Fibroblast of villous mesenchyme (primary cell): ENCODE results near the gene GRSF1. TPM values are rescaled to one million over a fixed set of nuclear protein-coding genes. Genes with fewer than 3 reads are reported as not detected.

ENCODE experiments used
- DNase-seq: peaks from one replicate; pipeline ENCODE4 v3.0.0-alpha.2; 2010; ENCODE audit warnings: low read depth
- H3K4me3 ChIP-seq: 2 replicates; pipeline ENCODE4 v1.5.1; 2011; ENCODE audit warnings: low read depth, mild to moderate bottlenecking, low read length
- total RNA-seq: library from RNA; depleted of rRNA; stranded (reverse); fragments of >200 nt; gene quantifications from 2 replicates; pipeline ENCODE4 v1.2.3, GENCODE V29; 2012
- TF ChIP-seq, protein P1 (sequence below): IDR thresholded peaks from 2 replicates; pipeline ENCODE4 v1.5.1; 2012; ENCODE audit warnings: low read depth, mild to moderate bottlenecking, low read length; ENCODE audit not compliant: insufficient read depth

GRSF1 gene
- 78.3 and 117 TPM in 2 replicates for total RNA-seq

- H3K4me3 ChIP-seq = peak within 1 kb of the TSS; percentile 91
- DNase-seq = peak; percentile 95
- TF ChIP-seq, protein P1, sequence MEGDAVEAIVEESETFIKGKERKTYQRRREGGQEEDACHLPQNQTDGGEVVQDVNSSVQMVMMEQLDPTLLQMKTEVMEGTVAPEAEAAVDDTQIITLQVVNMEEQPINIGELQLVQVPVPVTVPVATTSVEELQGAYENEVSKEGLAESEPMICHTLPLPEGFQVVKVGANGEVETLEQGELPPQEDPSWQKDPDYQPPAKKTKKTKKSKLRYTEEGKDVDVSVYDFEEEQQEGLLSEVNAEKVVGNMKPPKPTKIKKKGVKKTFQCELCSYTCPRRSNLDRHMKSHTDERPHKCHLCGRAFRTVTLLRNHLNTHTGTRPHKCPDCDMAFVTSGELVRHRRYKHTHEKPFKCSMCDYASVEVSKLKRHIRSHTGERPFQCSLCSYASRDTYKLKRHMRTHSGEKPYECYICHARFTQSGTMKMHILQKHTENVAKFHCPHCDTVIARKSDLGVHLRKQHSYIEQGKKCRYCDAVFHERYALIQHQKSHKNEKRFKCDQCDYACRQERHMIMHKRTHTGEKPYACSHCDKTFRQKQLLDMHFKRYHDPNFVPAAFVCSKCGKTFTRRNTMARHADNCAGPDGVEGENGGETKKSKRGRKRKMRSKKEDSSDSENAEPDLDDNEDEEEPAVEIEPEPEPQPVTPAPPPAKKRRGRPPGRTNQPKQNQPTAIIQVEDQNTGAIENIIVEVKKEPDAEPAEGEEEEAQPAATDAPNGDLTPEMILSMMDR = no peak
These were observed at the start of gene GRSF1 for GRCh38 chr4:70839589-70840093. Gene GRSF1, minus strand, starts transcription at chr4:70839890. Its CDS starts 63 bp downstream, at chr4:70839827.

DNA sequence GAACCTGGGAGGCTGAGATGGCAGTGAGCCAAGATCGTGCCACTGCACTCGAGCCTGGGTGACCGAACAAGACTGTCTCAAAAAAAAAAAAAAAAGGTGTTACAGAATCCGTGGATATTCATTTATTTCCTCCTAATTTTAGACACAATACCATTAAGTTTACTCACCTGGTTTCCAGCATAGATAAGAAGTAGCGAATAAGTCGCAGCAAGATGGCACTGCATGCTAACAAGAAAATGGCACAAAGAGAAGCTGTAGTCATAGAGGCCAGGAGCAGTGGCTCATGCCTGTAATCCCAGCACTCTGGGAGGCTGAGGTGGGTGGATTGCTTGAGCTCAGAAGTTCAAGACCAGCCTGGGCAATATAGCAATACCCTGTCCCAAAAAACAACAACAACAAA, 45.5 kb upstream of the GRSF1 start:
- H3K4me3 ChIP-seq = no peak overlapping the region
- TF ChIP-seq, protein P1 = no peak
- DNase-seq = no peak

DNA sequence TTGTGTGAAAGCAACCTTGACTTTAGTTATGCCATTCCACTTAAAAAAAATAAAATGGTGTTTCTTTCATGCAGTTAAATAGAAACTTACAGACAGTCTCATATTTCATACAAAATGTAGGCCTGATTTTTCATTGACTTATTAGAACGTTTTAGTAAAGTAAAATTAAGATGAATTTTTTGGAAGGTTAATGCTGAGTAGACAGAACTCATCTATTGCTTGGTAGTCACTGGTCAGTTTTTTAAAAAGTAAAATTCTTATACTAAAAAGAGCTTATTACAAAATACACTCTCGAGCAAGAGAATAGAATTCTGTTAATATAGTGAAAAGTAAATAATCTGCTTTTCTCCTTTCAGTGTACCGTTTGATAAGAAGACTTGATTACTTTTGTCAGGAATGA, 41.0 kb upstream of the GRSF1 start:
- no peak for DNase-seq
- H3K4me3 ChIP-seq = no peak overlapping the region
- TF ChIP-seq, protein P1 = no peak

GRCh38 chr4:70877556-70877955, 37.9 kb upstream of the GRSF1 start:
- DNase-seq = no peak
- no peak overlapping the region for H3K4me3 ChIP-seq
- TF ChIP-seq, protein P1 = no peak

- TF ChIP-seq, protein P1 = no peak
- no peak overlapping the region for H3K4me3 ChIP-seq
- no peak for DNase-seq
These were observed 34.8 kb upstream of the GRSF1 start for GRCh38 chr4:70874268-70875156.

GRCh38 chr4:70873216-70873615, 33.5 kb upstream of the GRSF1 start:
- TF ChIP-seq, protein P1 = no peak
- DNase-seq = no peak

More at GRCh38 chr4:70873216-70873615, 33.5 kb upstream of the GRSF1 start:
- no peak overlapping the region for H3K4me3 ChIP-seq
